Fibroblast of skin of right quadriceps (primary cell): Measurements from ENCODE around the gene LTA4H.

Source experiments
- DNase-seq: peaks from one replicate; pipeline ENCODE4 v3.0.0-alpha.2; 2013

LTA4H gene

GRCh38 chr12:96033549-96034389, 1.6 kb downstream of the LTA4H start:
- no peak for DNase-seq

GRCh38 chr12:96029826-96030225, 5.6 kb downstream of the LTA4H start:
- no peak for DNase-seq

- DNase-seq, result no peak
These were observed 6.8 kb downstream of the LTA4H start for GRCh38 chr12:96028538-96028937.

GRCh38 chr12:96026331-96026730, 9.1 kb downstream of the LTA4H start:
- DNase-seq, result no peak

GRCh38 chr12:96025518-96025917, 9.9 kb downstream of the LTA4H start:
- DNase-seq, result no peak

GRCh38 chr12:96020314-96021003, 14.9 kb downstream of the LTA4H start:
- DNase-seq, result no peak

GRCh38 chr12:96015672-96016071, 19.7 kb downstream of the LTA4H start:
- DNase-seq, result peak; percentile 25

GRCh38 chr12:96014943-96015599, 20.3 kb downstream of the LTA4H start:
- DNase-seq, result no peak

- DNase-seq, result no peak
These were observed 27.7 kb downstream of the LTA4H start for GRCh38 chr12:96007729-96008128.

- no peak for DNase-seq
These were observed 28.7 kb downstream of the LTA4H start for GRCh38 chr12:96006727-96007126.

GRCh38 chr12:96000858-96001257, 34.5 kb downstream of the LTA4H start:
- no peak for DNase-seq

GRCh38 chr12:95999484-95999883, 35.9 kb downstream of the LTA4H start:
- DNase-seq, result no peak

GRCh38 chr12:95998611-95999286, 36.6 kb downstream of the LTA4H start:
- peak; percentile 39 for DNase-seq

GRCh38 chr12:95997911-95998510, 37.4 kb downstream of the LTA4H start:
- DNase-seq, result no peak

GRCh38 chr12:95997276-95997675, 38.1 kb downstream of the LTA4H start:
- no peak for DNase-seq

GRCh38 chr12:95996034-95996658, 39.2 kb downstream of the LTA4H start, which contains the start of gene HAL:
Gene HAL (minus strand): TSS chr12:95996344. CDS start chr12:95995910, 434 bp downstream.
- DNase-seq, result no peak

- no peak for DNase-seq
These were observed 40.0 kb downstream of the LTA4H start for GRCh38 chr12:95995238-95996031.

- DNase-seq, result no peak
These were observed 40.9 kb downstream of the LTA4H start for GRCh38 chr12:95994476-95994875.

GRCh38 chr12:95993907-95994306, 41.5 kb downstream of the LTA4H start:
- no peak for DNase-seq

- no peak for DNase-seq
These were observed 45.3 kb downstream of the LTA4H start for GRCh38 chr12:95990136-95990535.

GRCh38 chr12:95989504-95990123, 45.8 kb downstream of the LTA4H start:
- DNase-seq, result no peak
